HEK293 (cell line): ENCODE data around the gene LTC4S.

Source experiments
- CTCF ChIA-PET: fragments of 350-600 bp; formaldehyde crosslinking; extraction: SDS; loops from one replicate; lab custom pipeline; 2021; ENCODE audit warnings: antibody characterized with exemption; lab: Yijun Ruan, JAX
- POLR2A ChIA-PET: fragments of 300-600 bp; formaldehyde crosslinking; extraction: SDS; loops from one replicate; lab custom pipeline; 2020; ENCODE audit warnings: antibody characterized with exemption, inconsistent platforms; lab: Yijun Ruan, JAX
- H3K27ac ChIP-seq: fragments of 200-500 bp; sonication (Bioruptor generic); 2 replicates; pipeline ENCODE4 v1.5.1; 2014; ENCODE audit warnings: low read depth, low read length, control low read depth, inconsistent platforms; ENCODE audit errors: extremely low read depth
- H3K36me3 ChIP-seq, 2 experiments: fragments of 200-500 bp in 1 of 2; sonication (Bioruptor generic) in 1 of 2; 1 replicate in 1 of 2; 2 replicates in 1 of 2; pipeline ENCODE4 v1.5.1; 2014 to 2017; ENCODE audit warnings: inconsistent platforms in 2 of 2, low read length in 2 of 2; ENCODE audit not compliant: control insufficient read depth in 2 of 2, insufficient read depth in 1 of 2
- H3K4me1 ChIP-seq: fragments of 200-500 bp; sonication (Bioruptor generic); 2 replicates; pipeline ENCODE4 v1.5.1; 2014; ENCODE audit warnings: mild to moderate bottlenecking, low read length, inconsistent platforms; ENCODE audit not compliant: control insufficient read depth, insufficient read depth
- H3K4me3 ChIP-seq: 2 replicates; pipeline ENCODE4 v1.5.1; 2011; ENCODE audit warnings: low read depth, mild to moderate bottlenecking, control low read depth, low read length, moderate library complexity
- H3K9me3 ChIP-seq: fragments of 200-500 bp; sonication (Bioruptor generic); 2 replicates; pipeline ENCODE4 v1.5.1; 2014; ENCODE audit warnings: low read depth, low read length, inconsistent platforms; ENCODE audit not compliant: control insufficient read depth, insufficient read depth
- GLIS1 ChIP-seq: fragments of 450-650 bp; formaldehyde crosslinking; IDR thresholded peaks from 2 replicates; pipeline ENCODE4 v1.5.1; 2016; ENCODE audit warnings: missing biosample characterization, missing genetic modification characterization
- GLIS2 ChIP-seq: fragments of 450-650 bp; formaldehyde crosslinking; IDR thresholded peaks from 2 replicates; pipeline ENCODE4 v1.5.1; 2016; ENCODE audit warnings: missing biosample characterization, missing genetic modification characterization
- IKZF3 ChIP-seq: fragments of 450-650 bp; IDR thresholded peaks from 2 replicates; pipeline ENCODE4 v1.5.0; 2018; ENCODE audit warnings: missing biosample characterization, mild to moderate bottlenecking, missing genetic modification characterization, moderate library complexity
- MYNN ChIP-seq: fragments of 450-650 bp; formaldehyde crosslinking; IDR thresholded peaks from 2 replicates; pipeline ENCODE4 v1.5.1; 2016; ENCODE audit warnings: missing biosample characterization, missing genetic modification characterization, borderline replicate concordance
- PRDM1 ChIP-seq: fragments of 450-650 bp; formaldehyde crosslinking; IDR thresholded peaks from 2 replicates; pipeline ENCODE4; 2016; ENCODE audit warnings: missing biosample characterization, missing genetic modification characterization
- RBAK ChIP-seq: fragments of 450-650 bp; formaldehyde crosslinking; IDR thresholded peaks from 2 replicates; pipeline ENCODE4 v1.5.1; 2016; ENCODE audit warnings: missing biosample characterization, missing genetic modification characterization
- REPIN1 ChIP-seq: fragments of 450-650 bp; formaldehyde crosslinking; IDR thresholded peaks from 2 replicates; pipeline ENCODE4 v1.5.1; 2017; ENCODE audit warnings: missing biosample characterization, missing genetic modification characterization, low read depth
- TCF7L2 ChIP-seq: IDR thresholded peaks from 2 replicates; pipeline ENCODE4 v1.6.1; 2011; ENCODE audit warnings: low read depth, mild to moderate bottlenecking, inconsistent platforms, low read length, moderate library complexity, borderline replicate concordance
- ZBTB1 ChIP-seq: fragments of 450-650 bp; formaldehyde crosslinking; IDR thresholded peaks from 2 replicates; pipeline ENCODE4 v1.5.1; 2016; ENCODE audit warnings: missing biosample characterization, missing genetic modification characterization
- ZBTB8A ChIP-seq: fragments of 450-650 bp; formaldehyde crosslinking; IDR thresholded peaks from 2 replicates; pipeline ENCODE4 v1.5.1; 2016; ENCODE audit warnings: missing biosample characterization, missing genetic modification characterization
- ZEB2 ChIP-seq: fragments of 450-650 bp; formaldehyde crosslinking; IDR thresholded peaks from 2 replicates; pipeline ENCODE4 v1.5.1; 2016; ENCODE audit warnings: missing biosample characterization, missing genetic modification characterization
- ZNF121 ChIP-seq: fragments of 450-650 bp; formaldehyde crosslinking; IDR thresholded peaks from 2 replicates; pipeline ENCODE4 v1.5.1; 2016; ENCODE audit warnings: missing biosample characterization, missing genetic modification characterization
- ZNF239 ChIP-seq: fragments of 450-650 bp; formaldehyde crosslinking; IDR thresholded peaks from 2 replicates; pipeline ENCODE4 v1.5.1; 2016; ENCODE audit warnings: missing biosample characterization, missing genetic modification characterization
- ZNF248 ChIP-seq: fragments of 450-650 bp; formaldehyde crosslinking; IDR thresholded peaks from 2 replicates; pipeline ENCODE4 v1.5.1; 2017; ENCODE audit warnings: missing biosample characterization, missing genetic modification characterization
- ZNF311 ChIP-seq: fragments of 450-650 bp; formaldehyde crosslinking; IDR thresholded peaks from 2 replicates; pipeline ENCODE4 v1.5.1; 2017; ENCODE audit warnings: missing biosample characterization, missing genetic modification characterization, borderline replicate concordance
- ZNF391 ChIP-seq: fragments of 450-650 bp; formaldehyde crosslinking; IDR thresholded peaks from 2 replicates; pipeline ENCODE4 v1.5.1; 2016; ENCODE audit warnings: low read depth, missing biosample characterization, missing genetic modification characterization, borderline replicate concordance
- ZNF426 ChIP-seq: fragments of 450-650 bp; formaldehyde crosslinking; IDR thresholded peaks from 2 replicates; pipeline ENCODE4 v1.5.1; 2017; ENCODE audit warnings: missing biosample characterization, missing genetic modification characterization, mild to moderate bottlenecking, inconsistent platforms, moderate library complexity
- ZNF514 ChIP-seq: fragments of 450-650 bp; formaldehyde crosslinking; IDR thresholded peaks from 2 replicates; pipeline ENCODE4 v1.5.1; 2016; ENCODE audit warnings: missing biosample characterization, missing genetic modification characterization
- ZNF521 ChIP-seq: fragments of 450-650 bp; formaldehyde crosslinking; IDR thresholded peaks from 2 replicates; pipeline ENCODE4 v1.5.1; 2017; ENCODE audit warnings: missing biosample characterization, mild to moderate bottlenecking, missing genetic modification characterization
- ZNF560 ChIP-seq: fragments of 450-650 bp; formaldehyde crosslinking; IDR thresholded peaks from 2 replicates; pipeline ENCODE4 v1.5.1; 2017; ENCODE audit warnings: missing biosample characterization, missing genetic modification characterization, borderline replicate concordance
- ZNF600 ChIP-seq: fragments of 450-650 bp; formaldehyde crosslinking; IDR thresholded peaks from 2 replicates; pipeline ENCODE4 v1.5.1; 2016; ENCODE audit warnings: missing biosample characterization, missing genetic modification characterization
- ZNF610 ChIP-seq: fragments of 450-650 bp; formaldehyde crosslinking; IDR thresholded peaks from 2 replicates; pipeline ENCODE4 v1.5.1; 2016; ENCODE audit warnings: missing biosample characterization, missing genetic modification characterization, borderline replicate concordance
- ZNF654 ChIP-seq: fragments of 450-650 bp; formaldehyde crosslinking; IDR thresholded peaks from 2 replicates; pipeline ENCODE4 v1.5.1; 2016; ENCODE audit warnings: low read depth, missing biosample characterization, missing genetic modification characterization
- TF ChIP-seq, protein P1 (sequence below): fragments of 450-650 bp; IDR thresholded peaks from 2 replicates; pipeline ENCODE4 v1.5.1; 2018; ENCODE audit warnings: missing biosample characterization, mild to moderate bottlenecking, missing genetic modification characterization
- TF ChIP-seq, protein P2 (sequence below): fragments of 450-650 bp; formaldehyde crosslinking; IDR thresholded peaks from 2 replicates; pipeline ENCODE4 v1.5.1; 2017; ENCODE audit warnings: missing biosample characterization, missing genetic modification characterization
- TF ChIP-seq, protein P3 (sequence below): fragments of 450-650 bp; formaldehyde crosslinking; IDR thresholded peaks from 2 replicates; pipeline ENCODE4 v1.5.1; 2017; ENCODE audit warnings: missing biosample characterization, missing genetic modification characterization
- TF ChIP-seq, protein P4 (sequence below): fragments of 450-650 bp; formaldehyde crosslinking; IDR thresholded peaks from 2 replicates; pipeline ENCODE4 v1.5.1; 2017; ENCODE audit warnings: missing biosample characterization, missing genetic modification characterization

The LTC4S gene

DNA sequence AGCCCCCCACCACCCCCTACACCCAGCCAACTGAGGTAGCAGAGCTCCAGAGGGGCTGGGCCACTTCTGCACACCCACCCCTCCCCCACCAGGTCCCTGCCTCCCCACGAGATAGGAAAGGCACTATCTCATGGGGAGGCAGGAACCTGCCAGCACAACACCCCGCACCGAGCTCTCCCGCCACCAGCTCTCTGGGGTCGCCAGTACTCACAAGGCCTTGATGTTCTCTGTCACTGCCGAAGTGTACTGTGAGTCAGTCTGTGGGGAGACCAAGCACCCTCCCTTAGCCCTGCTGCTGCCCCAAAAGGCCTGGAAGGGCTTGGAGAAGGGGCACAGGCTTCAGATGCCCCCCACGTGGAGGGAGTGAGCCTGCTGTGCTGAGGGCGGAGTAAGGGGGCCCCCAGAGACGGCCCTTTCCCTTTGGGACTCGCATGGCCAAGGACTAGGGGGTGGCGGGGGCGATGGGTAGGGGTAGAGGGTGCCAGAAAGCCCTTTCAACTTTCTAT, 7.0 kb downstream of the LTC4S start:
- Histone ChIP-seq H3K36me3 (peaks cover 0 to 63% of the 10 kb centered on the region in 2 experiments; a peak in 1 of 3 replicates), H3K27ac (no peak overlapping the region), H3K9me3 (no peaks in the 10 kb centered on the region), H3K4me3 (no peak overlapping the region), H3K4me1 (peaks cover 22% of the 10 kb centered on the region)
- POLR2A ChIA-PET: interaction anchor here (0.6 kb wide), 1 partner anchor 132 kb away, joined by 3 read pairs; no protein-coding TSS in a partner anchor
- TF ChIP-seq IKZF3 (tag by site-specific recombination) (no peak), GLIS1 (tag by site-specific recombination) (peak; percentile 18; the same call in 1 of the 2 replicates)
- CTCF ChIA-PET: interaction anchor here (1.1 kb wide), 1 partner anchor 37 kb away, joined by 4 read pairs; no protein-coding TSS in a partner anchor

DNA sequence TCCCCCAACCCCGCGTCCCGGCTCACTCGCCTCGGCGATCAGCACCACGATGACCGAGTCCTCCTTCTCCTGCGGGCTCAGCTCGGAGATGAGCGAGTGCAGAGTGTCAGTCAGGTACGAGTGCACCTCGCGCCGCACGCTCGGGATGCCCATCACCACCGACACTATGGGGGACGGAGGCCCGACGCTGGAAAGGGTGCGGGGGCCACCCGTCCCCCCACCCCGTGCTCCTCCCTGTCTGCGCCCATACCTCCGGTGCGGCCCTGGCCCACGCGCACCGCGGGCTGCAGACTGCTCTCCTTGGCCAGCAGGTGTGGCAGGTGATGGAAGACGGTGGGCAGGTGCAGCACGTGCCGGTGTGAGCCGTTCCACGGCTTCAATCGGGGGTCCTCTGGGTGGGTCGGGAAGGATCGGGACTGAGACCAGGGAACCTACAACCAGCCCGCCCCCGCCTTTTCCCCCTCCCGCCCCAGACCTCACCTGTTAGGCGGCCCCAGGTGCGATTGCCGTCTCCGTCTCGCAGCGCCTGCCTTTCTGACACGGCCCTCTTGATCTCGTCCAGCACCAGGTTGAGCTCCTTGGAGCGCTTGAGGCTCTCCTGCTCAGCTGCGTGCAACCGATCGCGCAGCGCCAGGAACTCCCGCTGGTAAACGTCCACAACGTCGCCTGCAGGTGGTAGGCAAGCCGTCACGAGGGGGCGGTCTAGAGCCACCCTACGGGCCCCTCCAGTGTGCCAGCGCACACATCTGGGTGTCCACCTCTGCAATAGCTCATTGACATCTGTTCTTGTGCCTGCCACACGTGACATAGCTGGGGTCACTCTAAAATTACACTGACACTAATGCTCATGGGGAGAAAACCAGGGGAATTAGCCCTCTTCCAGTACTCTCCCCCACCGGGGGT, 7.8 kb downstream of the LTC4S start:
- Histone ChIP-seq H3K4me1 (peaks cover 22% of the 10 kb centered on the region), H3K27ac (no peak overlapping the region), H3K4me3 (no peak overlapping the region), H3K9me3 (no peaks in the 10 kb centered on the region), H3K36me3 (peaks cover 0 to 63% of the 10 kb centered on the region in 2 experiments; a peak in 1 of 3 replicates)
- ChIA-PET POLR2A (interaction anchor here (0.6 to 1.2 kb wide), 2 partner anchors 10 to 133 kb away, joined by 3 read pairs; no protein-coding TSS in a partner anchor), CTCF (interaction anchor here (0.6 kb wide), 1 partner anchor 107 kb away, joined by 3 read pairs; no protein-coding TSS in a partner anchor)
- TF ChIP-seq, protein P1, sequence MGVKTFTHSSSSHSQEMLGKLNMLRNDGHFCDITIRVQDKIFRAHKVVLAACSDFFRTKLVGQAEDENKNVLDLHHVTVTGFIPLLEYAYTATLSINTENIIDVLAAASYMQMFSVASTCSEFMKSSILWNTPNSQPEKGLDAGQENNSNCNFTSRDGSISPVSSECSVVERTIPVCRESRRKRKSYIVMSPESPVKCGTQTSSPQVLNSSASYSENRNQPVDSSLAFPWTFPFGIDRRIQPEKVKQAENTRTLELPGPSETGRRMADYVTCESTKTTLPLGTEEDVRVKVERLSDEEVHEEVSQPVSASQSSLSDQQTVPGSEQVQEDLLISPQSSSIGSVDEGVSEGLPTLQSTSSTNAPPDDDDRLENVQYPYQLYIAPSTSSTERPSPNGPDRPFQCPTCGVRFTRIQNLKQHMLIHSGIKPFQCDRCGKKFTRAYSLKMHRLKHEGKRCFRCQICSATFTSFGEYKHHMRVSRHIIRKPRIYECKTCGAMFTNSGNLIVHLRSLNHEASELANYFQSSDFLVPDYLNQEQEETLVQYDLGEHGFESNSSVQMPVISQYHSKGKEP (tag by site-specific recombination): no peak
- TF ChIP-seq ZNF426 (tag by site-specific recombination) (no peak), ZNF248 (tag by site-specific recombination) (no peak), TCF7L2 (no peak), ZNF560 (tag by site-specific recombination) (no peak), ZNF311 (tag by site-specific recombination) (no peak), ZNF654 (peak; percentile 50), REPIN1 (tag by site-specific recombination) (no peak), GLIS2 (no peak), ZBTB1 (tag by site-specific recombination) (no peak), PRDM1 (no peak), MYNN (tag by site-specific recombination) (no peak), ZNF600 (tag by site-specific recombination) (peak; percentile 69), ZNF391 (tag by site-specific recombination) (no peak), ZEB2 (tag by site-specific recombination) (no peak), ZNF239 (tag by site-specific recombination) (0 out of 2 replicates have a peak, but pooled peaks have one; percentile 35), ZBTB8A (tag by site-specific recombination) (0 out of 2 replicates have a peak, but pooled peaks have one; percentile 14), ZNF521 (no peak), GLIS1 (tag by site-specific recombination) (no peak), ZNF121 (no peak), ZNF610 (tag by site-specific recombination) (no peak), RBAK (tag by site-specific recombination) (no peak), ZNF514 (tag by site-specific recombination) (no peak)
- TF ChIP-seq, protein P2, sequence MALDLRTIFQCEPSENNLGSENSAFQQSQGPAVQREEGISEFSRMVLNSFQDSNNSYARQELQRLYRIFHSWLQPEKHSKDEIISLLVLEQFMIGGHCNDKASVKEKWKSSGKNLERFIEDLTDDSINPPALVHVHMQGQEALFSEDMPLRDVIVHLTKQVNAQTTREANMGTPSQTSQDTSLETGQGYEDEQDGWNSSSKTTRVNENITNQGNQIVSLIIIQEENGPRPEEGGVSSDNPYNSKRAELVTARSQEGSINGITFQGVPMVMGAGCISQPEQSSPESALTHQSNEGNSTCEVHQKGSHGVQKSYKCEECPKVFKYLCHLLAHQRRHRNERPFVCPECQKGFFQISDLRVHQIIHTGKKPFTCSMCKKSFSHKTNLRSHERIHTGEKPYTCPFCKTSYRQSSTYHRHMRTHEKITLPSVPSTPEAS (tag by site-specific recombination): no peak
- TF ChIP-seq, protein P3, sequence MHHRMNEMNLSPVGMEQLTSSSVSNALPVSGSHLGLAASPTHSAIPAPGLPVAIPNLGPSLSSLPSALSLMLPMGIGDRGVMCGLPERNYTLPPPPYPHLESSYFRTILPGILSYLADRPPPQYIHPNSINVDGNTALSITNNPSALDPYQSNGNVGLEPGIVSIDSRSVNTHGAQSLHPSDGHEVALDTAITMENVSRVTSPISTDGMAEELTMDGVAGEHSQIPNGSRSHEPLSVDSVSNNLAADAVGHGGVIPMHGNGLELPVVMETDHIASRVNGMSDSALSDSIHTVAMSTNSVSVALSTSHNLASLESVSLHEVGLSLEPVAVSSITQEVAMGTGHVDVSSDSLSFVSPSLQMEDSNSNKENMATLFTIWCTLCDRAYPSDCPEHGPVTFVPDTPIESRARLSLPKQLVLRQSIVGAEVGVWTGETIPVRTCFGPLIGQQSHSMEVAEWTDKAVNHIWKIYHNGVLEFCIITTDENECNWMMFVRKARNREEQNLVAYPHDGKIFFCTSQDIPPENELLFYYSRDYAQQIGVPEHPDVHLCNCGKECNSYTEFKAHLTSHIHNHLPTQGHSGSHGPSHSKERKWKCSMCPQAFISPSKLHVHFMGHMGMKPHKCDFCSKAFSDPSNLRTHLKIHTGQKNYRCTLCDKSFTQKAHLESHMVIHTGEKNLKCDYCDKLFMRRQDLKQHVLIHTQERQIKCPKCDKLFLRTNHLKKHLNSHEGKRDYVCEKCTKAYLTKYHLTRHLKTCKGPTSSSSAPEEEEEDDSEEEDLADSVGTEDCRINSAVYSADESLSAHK (tag by site-specific recombination): no peak
- TF ChIP-seq, protein P4, sequence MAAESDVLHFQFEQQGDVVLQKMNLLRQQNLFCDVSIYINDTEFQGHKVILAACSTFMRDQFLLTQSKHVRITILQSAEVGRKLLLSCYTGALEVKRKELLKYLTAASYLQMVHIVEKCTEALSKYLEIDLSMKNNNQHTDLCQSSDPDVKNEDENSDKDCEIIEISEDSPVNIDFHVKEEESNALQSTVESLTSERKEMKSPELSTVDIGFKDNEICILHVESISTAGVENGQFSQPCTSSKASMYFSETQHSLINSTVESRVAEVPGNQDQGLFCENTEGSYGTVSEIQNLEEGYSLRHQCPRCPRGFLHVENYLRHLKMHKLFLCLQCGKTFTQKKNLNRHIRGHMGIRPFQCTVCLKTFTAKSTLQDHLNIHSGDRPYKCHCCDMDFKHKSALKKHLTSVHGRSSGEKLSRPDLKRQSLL: no peak
